ENCODE measurements around the gene YES1.

DNA sequence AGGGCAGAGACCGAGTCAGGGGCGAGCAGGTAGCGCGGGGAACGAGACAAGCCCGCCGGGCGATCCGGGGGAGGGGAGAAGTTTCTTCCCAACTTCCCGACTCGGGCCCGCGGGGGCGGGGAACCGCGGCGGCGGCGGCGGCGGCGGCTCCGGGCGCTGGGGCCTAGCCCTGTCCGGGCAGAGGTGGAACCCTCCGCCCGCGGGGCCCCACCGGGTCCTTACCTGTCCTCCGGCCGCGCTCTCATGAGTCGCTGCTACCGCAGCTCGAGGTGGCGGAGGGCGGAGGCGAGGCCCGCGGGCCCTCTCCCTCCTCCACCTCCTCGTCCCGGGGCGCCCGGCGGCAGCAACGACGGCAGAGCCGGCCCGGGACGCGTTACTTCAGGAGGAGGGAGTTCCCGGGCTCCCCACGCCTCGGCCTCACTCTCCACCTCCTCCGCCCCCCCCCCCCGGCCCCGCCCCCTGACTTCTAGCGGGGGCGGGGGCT lies at the start of gene YES1:
- TF ChIP-seq POLR2A (IDR thresholded peaks at IDR 0.05): no peak
- peak; percentile 31 to 64 (median 42) for TF ChIP-seq POLR2AphosphoS5 (IDR thresholded peaks at IDR 0.05)
- TF ChIP-seq, protein P1, sequence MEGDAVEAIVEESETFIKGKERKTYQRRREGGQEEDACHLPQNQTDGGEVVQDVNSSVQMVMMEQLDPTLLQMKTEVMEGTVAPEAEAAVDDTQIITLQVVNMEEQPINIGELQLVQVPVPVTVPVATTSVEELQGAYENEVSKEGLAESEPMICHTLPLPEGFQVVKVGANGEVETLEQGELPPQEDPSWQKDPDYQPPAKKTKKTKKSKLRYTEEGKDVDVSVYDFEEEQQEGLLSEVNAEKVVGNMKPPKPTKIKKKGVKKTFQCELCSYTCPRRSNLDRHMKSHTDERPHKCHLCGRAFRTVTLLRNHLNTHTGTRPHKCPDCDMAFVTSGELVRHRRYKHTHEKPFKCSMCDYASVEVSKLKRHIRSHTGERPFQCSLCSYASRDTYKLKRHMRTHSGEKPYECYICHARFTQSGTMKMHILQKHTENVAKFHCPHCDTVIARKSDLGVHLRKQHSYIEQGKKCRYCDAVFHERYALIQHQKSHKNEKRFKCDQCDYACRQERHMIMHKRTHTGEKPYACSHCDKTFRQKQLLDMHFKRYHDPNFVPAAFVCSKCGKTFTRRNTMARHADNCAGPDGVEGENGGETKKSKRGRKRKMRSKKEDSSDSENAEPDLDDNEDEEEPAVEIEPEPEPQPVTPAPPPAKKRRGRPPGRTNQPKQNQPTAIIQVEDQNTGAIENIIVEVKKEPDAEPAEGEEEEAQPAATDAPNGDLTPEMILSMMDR (IDR thresholded peaks at IDR 0.05): no peak
